Omental fat pad (tissue), 4 donors: ENCODE measurements around the gene CTTNBP2. TPM values are rescaled to one million over a fixed set of nuclear protein-coding genes. Genes with fewer than 3 reads are reported as not detected.

ENCODE experiments used
- ATAC-seq: fragments of 150-250 bp; one replicate; pipeline ENCODE4 v1.9.1; 2016; ENCODE audit warnings: mild to moderate bottlenecking, moderate library complexity; ENCODE audit not compliant: low FRiP score
- DNase-seq: peaks from one replicate; pipeline ENCODE4 v3.0.0-alpha.2; 2019; ENCODE audit warnings: low spot score
- CTCF ChIP-seq, 3 donors: fragments of 450-650 bp; IDR thresholded peaks; one replicate each; pipeline ENCODE4 v1.5.1; 2016 to 2017; ENCODE audit warnings: antibody characterized with exemption in 3 of 3, mild to moderate bottlenecking in 3 of 3, moderate library complexity in 2 of 3
- total RNA-seq, 4 donors: library from RNA; depleted of rRNA; stranded (reverse); fragments of >200 nt; gene quantifications; one replicate each; pipeline ENCODE4 v1.1.0, GENCODE V29; 2016

The CTTNBP2 gene
- total RNA-seq, 4 donors from 2014 or later = 4.7 to 15.1 (median 13.0) TPM

- DNase-seq = no peak
- TF ChIP-seq CTCF (IDR thresholded peaks at IDR 0.05) = no peak
Measured at GRCh38 chr7:117683430-117684175, 189.6 kb downstream of the CTTNBP2 start.

GRCh38 chr7:117682681-117683385 is 190.4 kb downstream of the CTTNBP2 start:
- ATAC-seq = peak; percentile 92
- no peak for DNase-seq
- no peak for TF ChIP-seq CTCF (IDR thresholded peaks at IDR 0.05)

More at GRCh38 chr7:117683430-117684175, 189.6 kb downstream of the CTTNBP2 start:
- no peak for ATAC-seq

GRCh38 chr7:117679120-117679519 is 194.1 kb downstream of the CTTNBP2 start:
- ATAC-seq = no peak
- DNase-seq = no peak
- no peak for TF ChIP-seq CTCF (IDR thresholded peaks at IDR 0.05)

- TF ChIP-seq CTCF (IDR thresholded peaks at IDR 0.05) = no peak
- DNase-seq (no peak), ATAC-seq (no peak)
Measured at GRCh38 chr7:117675497-117676435, 197.5 kb downstream of the CTTNBP2 start.

GRCh38 chr7:117674617-117675016 is 198.6 kb downstream of the CTTNBP2 start:
- no peak for TF ChIP-seq CTCF (IDR thresholded peaks at IDR 0.05)
- no peak for ATAC-seq
- DNase-seq = no peak

GRCh38 chr7:117673839-117674238 is 199.4 kb downstream of the CTTNBP2 start:
- TF ChIP-seq CTCF (IDR thresholded peaks at IDR 0.05) = no peak
- DNase-seq (no peak), ATAC-seq (no peak)
